Transverse colon (tissue), 4 donors: ENCODE results near the gene PTPRD. TPM values are rescaled to one million over a fixed set of nuclear protein-coding genes. Genes with fewer than 3 reads are reported as not detected.
A peak's percentile ranks its signal among the peaks of the same experiment; 100 is the strongest.

Experiments
- DNase-seq: peaks from one replicate; pipeline ENCODE4 v3.0.0-alpha.2; 2019
- H3K27ac ChIP-seq, 4 donors: fragments of 200-600 bp; sonication (generic); 2 replicates each; pipeline ENCODE4 v1.5.1; 2016 to 2018; ENCODE audit warnings: inconsistent platforms in 4 of 4
- H3K27me3 ChIP-seq: fragments of 200-600 bp; sonication (generic); 2 replicates; pipeline ENCODE4 v1.5.1; 2017; ENCODE audit warnings: inconsistent platforms
- H3K36me3 ChIP-seq, 4 donors: fragments of 200-600 bp; sonication (generic); 2 replicates each; pipeline ENCODE4 v1.5.1; 2017 to 2019; ENCODE audit warnings: inconsistent platforms in 4 of 4
- H3K4me1 ChIP-seq, 4 donors: fragments of 200-600 bp; sonication (generic); 2 replicates each; pipeline ENCODE4 v1.5.1; 2017 to 2020; ENCODE audit warnings: inconsistent platforms in 4 of 4
- H3K4me3 ChIP-seq, 4 donors: fragments of 200-600 bp; sonication (generic); 1 replicate in 1 of 4; 2 replicates in 3 of 4; pipeline versions ENCODE4 v1.5.1 to v1.6.1; 2017 to 2019; ENCODE audit warnings: inconsistent platforms in 4 of 4
- H3K9me3 ChIP-seq, 2 donors: fragments of 200-600 bp; sonication (generic); 2 replicates each; pipeline ENCODE4 v1.5.1; 2017 to 2019; ENCODE audit warnings: inconsistent platforms in 2 of 2
- CTCF ChIP-seq, 5 experiments: fragments of 200-600 bp in 3 of 5; fragments of 450-650 bp in 2 of 5; sonication (generic) in 3 of 5; IDR thresholded peaks; 1 replicate in 2 of 5; 2 replicates in 3 of 5; pipeline ENCODE4 v1.5.1; 2016 to 2017; ENCODE audit warnings: antibody characterized with exemption in 5 of 5, inconsistent platforms in 3 of 5, mild to moderate bottlenecking in 2 of 5, moderate library complexity in 1 of 5
- EP300 ChIP-seq: sonication (generic); formaldehyde crosslinking; IDR thresholded peaks from one replicate; pipeline ENCODE4 v1.6.1; 2017; ENCODE audit warnings: antibody characterized with exemption, low read depth
- POLR2A ChIP-seq: fragments of 450-650 bp; IDR thresholded peaks from one replicate; pipeline ENCODE4 v1.6.1; 2016; ENCODE audit warnings: antibody characterized with exemption, mild to moderate bottlenecking, moderate library complexity
- POLR2AphosphoS5 ChIP-seq, 3 donors: sonication (generic); formaldehyde crosslinking; IDR thresholded peaks; one replicate each; pipeline ENCODE4 v1.6.1; 2016; ENCODE audit warnings: antibody characterized with exemption in 3 of 3
- WGBS, 2 donors: methylation state at CpG; one replicate each; pipeline ENCODE4 v1.1.5; 2018; ENCODE audit warnings: low coverage in 1 of 2; 5-methylcytosine and 5-hydroxymethylcytosine counted together
- in situ Hi-C, 4 donors: fragments of 200-750 bp; cut with MboI; loops; one replicate each; pipeline versions ENCODE4 v1.15.0 to v1.15.1; 2017; ENCODE audit warnings: low sequenced_read_pairs in 3 of 4, low pct_ligation_motif_present in 1 of 4, low pct_unique_long_range_greater_than_20kb in 1 of 4
- intact Hi-C: fragments of 100-400 bp; cut with DNase I; formaldehyde crosslinking; loops from one replicate; pipeline ENCODE4 v1.15.1; 2023; ENCODE audit warnings: low total_unique reads
- total RNA-seq, 4 donors: library from RNA; depleted of rRNA; stranded (reverse); fragments of >200 nt; gene quantifications; one replicate each; pipeline ENCODE4 v1.1.0, GENCODE V29; 2016

The PTPRD gene
- total RNA-seq, 4 donors from 2014 or later = 43.0 to 115 (median 79.1) TPM

- H3K27ac ChIP-seq = no peak overlapping the region
- no peaks in the 10 kb centered on the region for H3K9me3 ChIP-seq
- DNase-seq = no peak
- no peaks in the 10 kb centered on the region for H3K36me3 ChIP-seq
- WGBS, 2 donors = 70 to 77% methylated on average over 2 of the region's 2 CpGs
- TF ChIP-seq POLR2AphosphoS5 (IDR thresholded peaks at IDR 0.05) (no peak), EP300 (no peak), CTCF (IDR thresholded peaks at IDR 0.05) (no peak), POLR2A (no peak)
- in situ Hi-C loops = no loop called here
- no peaks in the 10 kb centered on the region for H3K4me1 ChIP-seq
- no peaks in the 10 kb centered on the region for H3K27me3 ChIP-seq
- intact Hi-C loops = no loop called here
- H3K4me3 ChIP-seq = no peak overlapping the region
Observed at GRCh38 chr9:9362332-9362731, 1250.5 kb downstream of the PTPRD start.

GRCh38 chr9:9352877-9353481, 1259.8 kb downstream of the PTPRD start:
- no peak overlapping the region for H3K4me3 ChIP-seq
- no peak overlapping the region for H3K27ac ChIP-seq
- in situ Hi-C loops (no loop called here), intact Hi-C loops (no loop called here)
- no peaks in the 10 kb centered on the region for H3K4me1 ChIP-seq
- DNase-seq = no peak
- H3K27me3 ChIP-seq = no peaks in the 10 kb centered on the region
- TF ChIP-seq CTCF (IDR thresholded peaks at IDR 0.05) = peak; percentile 24 to 46 (median 40)
- TF ChIP-seq POLR2A = no peak
- WGBS, 2 donors = 14 to 25% methylated on average over 2 of the region's 2 CpGs
- no peaks in the 10 kb centered on the region for H3K36me3 ChIP-seq
- no peaks in the 10 kb centered on the region for H3K9me3 ChIP-seq

DNA sequence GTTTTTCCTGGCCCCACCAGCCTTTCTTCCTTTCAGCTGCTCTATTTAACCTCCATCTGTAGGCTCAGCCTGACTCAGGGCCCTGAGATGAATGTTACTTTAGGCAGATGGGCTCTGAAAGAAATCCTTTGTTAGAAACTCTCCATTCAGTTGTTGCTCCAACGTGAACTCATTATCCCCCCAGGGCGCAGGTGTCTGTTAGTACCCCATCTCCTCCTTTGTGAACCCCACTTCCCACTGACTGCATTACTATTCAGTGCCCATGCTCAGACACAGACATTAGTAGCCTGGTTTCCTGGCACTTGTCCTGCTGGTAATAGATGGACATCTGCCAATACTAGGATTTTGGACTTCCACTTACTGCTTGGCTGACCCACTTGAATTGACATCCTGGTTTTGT, 1271.6 kb downstream of the PTPRD start:
- no peak for DNase-seq
- H3K4me1 ChIP-seq = no peaks in the 10 kb centered on the region
- no peak overlapping the region for H3K27ac ChIP-seq
- no peaks in the 10 kb centered on the region for H3K36me3 ChIP-seq
- H3K9me3 ChIP-seq = no peaks in the 10 kb centered on the region
- 63 to 80% methylated on average over 1 to 2 of the region's 2 CpGs for WGBS, 2 donors
- in situ Hi-C loops = no loop called here
- H3K4me3 ChIP-seq = no peak overlapping the region
- TF ChIP-seq CTCF (IDR thresholded peaks at IDR 0.05) (no peak), EP300 (no peak), POLR2AphosphoS5 (IDR thresholded peaks at IDR 0.05) (no peak), POLR2A (no peak)
- intact Hi-C loops = no loop called here
- H3K27me3 ChIP-seq = no peaks in the 10 kb centered on the region

DNA sequence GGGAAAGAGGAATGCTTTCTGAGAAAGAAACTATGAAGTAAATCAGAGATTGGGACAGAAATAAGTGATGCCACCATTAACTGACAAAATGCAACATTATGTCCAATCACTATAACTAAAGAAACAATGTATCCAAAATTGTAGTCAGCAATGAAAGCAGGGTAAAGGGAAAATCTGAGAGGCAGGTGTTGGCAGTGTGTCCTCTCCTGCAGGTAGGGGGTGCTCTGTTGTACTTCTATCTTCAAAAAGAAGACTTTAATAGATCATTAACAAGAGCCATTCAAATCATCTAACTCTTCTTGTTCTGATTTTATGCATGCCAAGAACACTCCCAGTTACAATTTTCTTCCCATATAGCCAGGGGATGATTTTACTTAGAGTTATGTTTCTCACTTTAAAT, 1275.7 kb downstream of the PTPRD start:
- Histone ChIP-seq H3K4me1 (no peaks in the 10 kb centered on the region), H3K36me3 (no peaks in the 10 kb centered on the region), H3K9me3 (no peaks in the 10 kb centered on the region), H3K27me3 (no peaks in the 10 kb centered on the region), H3K27ac (no peak overlapping the region), H3K4me3 (no peak overlapping the region)
- in situ Hi-C loops (no loop called here), intact Hi-C loops (no loop called here)
- no peak for DNase-seq
- TF ChIP-seq POLR2A (no peak), POLR2AphosphoS5 (IDR thresholded peaks at IDR 0.05) (no peak), CTCF (IDR thresholded peaks at IDR 0.05) (no peak), EP300 (no peak)
